Measurements from ENCODE around the gene INVS.

DNA sequence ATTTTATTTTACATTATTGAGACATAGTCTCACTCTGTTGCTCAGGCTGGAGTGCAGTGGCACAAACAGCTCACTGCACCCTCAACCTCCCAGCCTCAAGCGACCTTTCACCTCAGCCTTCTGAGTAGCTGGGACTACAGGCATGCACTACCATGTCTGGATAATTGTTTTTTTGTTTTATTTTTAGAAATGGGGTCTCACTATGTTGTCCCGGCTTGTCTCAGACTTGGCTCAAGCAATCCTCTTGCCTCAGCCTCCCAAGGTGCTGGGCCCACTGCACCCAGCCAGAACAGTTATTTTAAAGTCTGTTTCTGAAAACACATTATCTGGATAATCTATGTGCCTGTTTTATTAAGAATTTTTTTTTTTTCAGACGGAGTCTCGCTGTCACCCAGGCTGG is 191.7 kb downstream of the INVS start:
- TF ChIP-seq, protein P1, sequence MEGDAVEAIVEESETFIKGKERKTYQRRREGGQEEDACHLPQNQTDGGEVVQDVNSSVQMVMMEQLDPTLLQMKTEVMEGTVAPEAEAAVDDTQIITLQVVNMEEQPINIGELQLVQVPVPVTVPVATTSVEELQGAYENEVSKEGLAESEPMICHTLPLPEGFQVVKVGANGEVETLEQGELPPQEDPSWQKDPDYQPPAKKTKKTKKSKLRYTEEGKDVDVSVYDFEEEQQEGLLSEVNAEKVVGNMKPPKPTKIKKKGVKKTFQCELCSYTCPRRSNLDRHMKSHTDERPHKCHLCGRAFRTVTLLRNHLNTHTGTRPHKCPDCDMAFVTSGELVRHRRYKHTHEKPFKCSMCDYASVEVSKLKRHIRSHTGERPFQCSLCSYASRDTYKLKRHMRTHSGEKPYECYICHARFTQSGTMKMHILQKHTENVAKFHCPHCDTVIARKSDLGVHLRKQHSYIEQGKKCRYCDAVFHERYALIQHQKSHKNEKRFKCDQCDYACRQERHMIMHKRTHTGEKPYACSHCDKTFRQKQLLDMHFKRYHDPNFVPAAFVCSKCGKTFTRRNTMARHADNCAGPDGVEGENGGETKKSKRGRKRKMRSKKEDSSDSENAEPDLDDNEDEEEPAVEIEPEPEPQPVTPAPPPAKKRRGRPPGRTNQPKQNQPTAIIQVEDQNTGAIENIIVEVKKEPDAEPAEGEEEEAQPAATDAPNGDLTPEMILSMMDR (IDR thresholded peaks at IDR 0.05 in 2 of 3, conservative IDR thresholded peaks at IDR 0.05 in 1 of 3; ENCODE audit: borderline replicate concordance in 1 of 3, insufficient read depth in 1 of 3, low read depth in 2 of 3, low read length in 2 of 3): no peak
- no peak for TF ChIP-seq POLR2AphosphoS5 (IDR thresholded peaks at IDR 0.05; ENCODE audit: low read depth, low read length)

Measured in HCT116 (cell line).